Activated CD4-positive, alpha-beta T cell treated with anti-CD3 and anti-CD28 coated beads, Interleukin-2, Interleukin-4, amounts not matched to agents 100 ng/mL and 50 ng/mL, durations not matched to agents 16 hours and 8 hours (primary cell): ENCODE data around the gene OR6V1.

Source experiments
- DNase-seq: peaks from one replicate; pipeline ENCODE4 v3.0.0-alpha.2; 2020; ENCODE audit warnings: low spot score

OR6V1 gene

GRCh38 chr7:143052041-143052440, at the start of gene OR6V1:
OR6V1 (plus strand) TSS chr7:143052341; CDS start chr7:143052341, 0 bp downstream.
- DNase-seq = no peak

- no peak for DNase-seq
Measured at GRCh38 chr7:143002898-143003297, 49.2 kb upstream of the OR6V1 start.

GRCh38 chr7:143003393-143004051, 48.6 kb upstream of the OR6V1 start:
- DNase-seq = peak; percentile 65

GRCh38 chr7:143005632-143006260, 46.4 kb upstream of the OR6V1 start:
- DNase-seq = no peak

- DNase-seq = peak; percentile 81
Measured at GRCh38 chr7:143008007-143008901, 43.9 kb upstream of the OR6V1 start.

GRCh38 chr7:143012001-143012400, 40.1 kb upstream of the OR6V1 start:
- DNase-seq = no peak

- no peak for DNase-seq
Measured at GRCh38 chr7:143012409-143012808, 39.7 kb upstream of the OR6V1 start.

GRCh38 chr7:143013473-143013872, 38.7 kb upstream of the OR6V1 start:
- DNase-seq = no peak

GRCh38 chr7:143013893-143014292, 38.2 kb upstream of the OR6V1 start:
- no peak for DNase-seq

- DNase-seq = no peak
Measured at GRCh38 chr7:143015084-143015483, 37.1 kb upstream of the OR6V1 start.

- DNase-seq = no peak
Measured at GRCh38 chr7:143015926-143016490, 36.1 kb upstream of the OR6V1 start.

- no peak for DNase-seq
Measured at GRCh38 chr7:143016996-143017395, 35.1 kb upstream of the OR6V1 start.

- no peak for DNase-seq
Measured at GRCh38 chr7:143018931-143019330, 33.2 kb upstream of the OR6V1 start.

- no peak for DNase-seq
Measured at GRCh38 chr7:143023047-143023446, 29.1 kb upstream of the OR6V1 start.

GRCh38 chr7:143025371-143025770, 26.8 kb upstream of the OR6V1 start:
- no peak for DNase-seq

- DNase-seq = no peak
Measured at GRCh38 chr7:143027032-143027431, 25.1 kb upstream of the OR6V1 start, which contains the start of gene OR9A2. OR9A2 (minus strand) TSS chr7:143027132; CDS start chr7:143027132, 0 bp downstream.

GRCh38 chr7:143027683-143028082, 24.5 kb upstream of the OR6V1 start:
- DNase-seq = no peak

- DNase-seq = no peak
Measured at GRCh38 chr7:143038635-143039034, 13.5 kb upstream of the OR6V1 start.

- DNase-seq = no peak
Measured at GRCh38 chr7:143040209-143040715, 11.9 kb upstream of the OR6V1 start.

GRCh38 chr7:143041346-143041745, 10.8 kb upstream of the OR6V1 start:
- DNase-seq = no peak

- no peak for DNase-seq
Measured at GRCh38 chr7:143042159-143042789, 9.9 kb upstream of the OR6V1 start.

GRCh38 chr7:143042790-143043271, 9.3 kb upstream of the OR6V1 start:
- no peak for DNase-seq
